Hematopoietic multipotent progenitor cell treated with erythropoietin and hydrocortisone succinate and interleukin-3 and kit ligand, for 6 days (in vitro differentiated cells): ENCODE data around the gene KRT34.

Experiments
- DNase-seq: peaks from one replicate; pipeline ENCODE4 v3.0.0-alpha.2; 2015

KRT34 gene

DNA sequence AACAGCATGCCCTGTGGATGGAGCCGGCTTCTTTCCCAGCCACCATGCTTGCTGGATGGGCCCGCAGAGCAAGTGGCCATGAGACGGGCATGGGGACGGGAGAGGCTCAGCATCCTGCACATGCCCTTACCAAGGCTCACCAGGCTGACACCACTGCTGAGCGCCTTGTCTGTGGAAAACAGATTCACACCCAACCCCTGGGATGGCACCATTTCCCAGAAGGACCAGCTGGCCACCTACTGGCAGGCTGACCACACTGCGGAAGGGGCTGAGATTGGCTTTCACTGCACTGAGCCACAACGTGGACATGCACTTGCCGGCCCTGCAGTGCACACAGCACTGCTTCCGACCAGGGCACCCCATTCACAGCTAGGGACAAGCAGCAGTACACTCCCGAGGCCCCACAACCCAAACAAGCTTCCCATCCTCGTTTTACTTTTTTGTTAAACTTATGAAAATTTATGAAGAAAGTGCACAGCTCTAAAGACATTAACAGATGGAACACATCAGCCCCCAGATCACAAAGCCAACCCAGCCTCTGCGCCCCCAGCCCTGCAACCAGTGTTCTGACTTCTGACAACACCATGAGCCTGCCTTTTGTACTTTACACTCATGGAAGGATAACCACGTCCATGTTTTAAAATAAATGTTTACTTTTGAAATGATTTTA lies 52.7 kb downstream of the KRT34 start:
- DNase-seq = peak; percentile 66

DNA sequence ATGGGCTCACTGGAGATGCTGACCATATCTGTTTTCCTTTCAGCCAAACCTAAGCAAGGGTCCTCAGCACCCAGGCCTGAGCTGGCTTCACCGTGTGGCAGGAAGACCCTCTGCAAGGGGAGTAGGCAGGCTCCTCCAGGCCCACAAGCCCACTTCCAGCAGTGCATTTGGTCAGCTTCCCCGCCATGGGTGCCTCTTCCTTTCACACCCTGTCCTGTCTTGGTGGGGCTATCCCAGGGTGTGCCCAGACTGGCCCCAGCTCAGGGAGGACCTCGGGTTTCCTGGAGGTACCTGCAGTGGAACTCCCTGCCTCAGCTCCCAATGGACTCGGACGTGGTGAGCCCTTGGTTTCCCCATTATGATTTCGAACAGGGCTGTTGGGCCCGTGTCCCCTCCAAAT lies 53.9 kb downstream of the KRT34 start:
- DNase-seq = no peak
